T-helper 1 cell treated with Interleukin-12 subunit alpha and Interleukin-12 subunit beta and Interleukin-4 antibody, amounts not matched to agents 30 μg/mL and 1 μg/mL, for 36 hours (primary cell): Measurements from ENCODE around the gene HIGD1B.
"Not testable (repeated sequence)": the region's sequence is repeated elsewhere in the genome, so short reads cannot be mapped to it uniquely, and the experiment has no call there.

Source experiments
- H3K27ac Mint-ChIP-seq: one replicate; pipeline ENCODE4 v1.8.0; 2021; ENCODE audit warnings: mild to moderate bottlenecking, mixed read lengths
- H3K27me3 Mint-ChIP-seq: one replicate; pipeline ENCODE4 v1.8.0; 2021; ENCODE audit warnings: low read depth, mixed read lengths
- H3K36me3 Mint-ChIP-seq: one replicate; pipeline ENCODE4 v1.8.0; 2021; ENCODE audit warnings: low read depth, mixed read lengths
- H3K4me1 Mint-ChIP-seq: one replicate; pipeline ENCODE4 v1.8.0; 2021; ENCODE audit warnings: low read depth, mixed read lengths
- H3K4me3 Mint-ChIP-seq: one replicate; pipeline ENCODE4 v1.8.0; 2021; ENCODE audit warnings: mild to moderate bottlenecking, moderate library complexity, mixed read lengths
- H3K9me3 Mint-ChIP-seq: one replicate; pipeline ENCODE4 v1.8.0; 2021; ENCODE audit warnings: mixed read lengths

The HIGD1B gene

GRCh38 chr17:44847586-44847985 lies at the start of gene HIGD1B:
Gene HIGD1B, plus strand, starts transcription at chr17:44847883. Its CDS starts 270 bp downstream, at chr17:44848153.
- H3K36me3 Mint-ChIP-seq = peaks cover 22% of the 10 kb centered on the region
- no peaks in the 10 kb centered on the region for H3K27me3 Mint-ChIP-seq
- no peak within 1 kb of the TSS for H3K4me3 Mint-ChIP-seq
- H3K27ac Mint-ChIP-seq = no peak within 1 kb of the TSS
- H3K9me3 Mint-ChIP-seq = no peaks in the 10 kb centered on the region
- H3K4me1 Mint-ChIP-seq = no peaks in the 10 kb centered on the region

DNA sequence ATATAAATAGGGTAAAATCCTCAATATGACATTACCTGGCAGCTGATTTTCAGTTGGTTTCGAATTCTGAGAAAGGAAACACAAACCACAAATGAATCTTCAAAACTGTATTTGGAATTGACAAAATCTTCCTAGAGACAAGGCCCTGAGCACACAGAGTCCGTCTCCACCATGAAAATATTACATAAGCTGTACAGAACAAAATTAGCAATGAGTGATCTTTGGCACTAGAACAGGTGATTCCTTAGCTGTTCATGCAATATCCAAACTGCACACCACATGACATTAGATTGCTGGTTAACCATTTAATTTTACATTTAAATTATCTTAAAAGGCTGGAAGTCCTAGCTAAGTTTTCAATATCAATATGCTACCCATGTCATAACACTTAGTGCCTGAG lies 49.3 kb upstream of the HIGD1B start:
- Mint-ChIP-seq H3K36me3 (no peaks in the 10 kb centered on the region), H3K4me3 (no peak overlapping the region), H3K27ac (no peak overlapping the region), H3K9me3 (no peaks in the 10 kb centered on the region), H3K4me1 (peaks cover 14% of the 10 kb centered on the region), H3K27me3 (peaks cover 8% of the 10 kb centered on the region)

DNA sequence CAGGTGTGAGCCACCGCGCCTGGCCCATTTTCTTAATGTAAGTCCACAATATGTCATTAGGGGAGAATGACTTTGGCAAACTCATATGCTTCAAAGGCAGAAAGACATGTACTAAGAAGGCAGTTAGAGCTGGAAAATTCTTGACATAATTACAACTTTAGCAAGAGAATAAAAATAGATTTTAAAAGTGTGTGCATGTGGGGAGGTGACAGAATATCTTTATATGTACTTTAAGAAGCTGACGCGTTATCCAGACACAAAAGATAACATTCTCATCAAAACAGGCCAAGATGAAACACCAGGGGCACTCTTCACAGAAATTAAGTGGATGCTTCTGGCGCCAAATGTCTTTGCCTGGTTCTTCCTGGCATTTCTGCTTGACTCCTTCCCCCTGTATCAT lies 45.8 kb upstream of the HIGD1B start:
- Mint-ChIP-seq H3K27me3 (peaks cover 16% of the 10 kb centered on the region), H3K27ac (no peak overlapping the region), H3K4me3 (no peak overlapping the region), H3K9me3 (no peaks in the 10 kb centered on the region), H3K4me1 (peaks cover 7% of the 10 kb centered on the region), H3K36me3 (no peaks in the 10 kb centered on the region)

DNA sequence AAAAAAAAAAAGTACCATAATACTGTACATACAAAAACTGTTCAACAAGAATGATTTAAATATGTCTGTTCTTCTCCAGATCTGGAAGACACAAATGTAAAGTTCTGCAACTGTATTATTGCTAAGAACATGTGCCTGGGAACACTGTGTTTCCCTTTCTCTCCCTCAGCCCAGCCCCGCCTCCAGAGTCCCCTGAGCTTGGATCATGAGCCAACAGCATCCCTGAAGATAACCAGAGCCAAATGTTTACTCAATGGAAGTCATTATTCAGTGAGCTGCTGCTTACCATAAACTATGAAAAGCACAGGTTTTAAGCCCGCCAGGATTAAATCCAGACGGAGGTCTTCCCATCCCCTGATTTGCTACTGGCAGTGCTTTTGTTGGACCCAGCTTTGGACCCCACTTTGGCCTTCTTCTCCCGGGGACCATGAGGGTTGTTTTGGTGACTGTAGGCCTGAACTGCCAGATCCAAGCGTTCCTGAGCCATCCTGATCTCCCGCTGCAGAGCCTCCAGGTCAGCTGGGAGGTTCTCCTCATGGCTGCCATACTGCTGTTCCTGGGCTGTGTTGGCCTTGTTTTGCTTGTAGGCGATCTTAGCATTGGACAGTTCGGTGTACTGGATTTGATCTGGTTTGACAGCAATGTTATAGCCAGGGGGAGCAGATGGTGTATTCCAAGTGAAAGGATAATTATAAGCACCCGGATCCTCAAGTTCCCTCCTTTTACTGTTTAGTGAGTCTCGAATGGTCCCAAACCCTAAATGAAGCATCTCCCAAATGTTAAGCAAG lies 43.2 kb upstream of the HIGD1B start:
- peaks cover 20% of the 10 kb centered on the region for H3K27me3 Mint-ChIP-seq
- no peak overlapping the region for H3K27ac Mint-ChIP-seq
- H3K36me3 Mint-ChIP-seq = no peaks in the 10 kb centered on the region
- no peak overlapping the region for H3K4me3 Mint-ChIP-seq
- H3K9me3 Mint-ChIP-seq = no peaks in the 10 kb centered on the region
- H3K4me1 Mint-ChIP-seq = no peaks in the 10 kb centered on the region

- H3K9me3 Mint-ChIP-seq = no peaks in the 10 kb centered on the region
- no peaks in the 10 kb centered on the region for H3K36me3 Mint-ChIP-seq
- H3K4me1 Mint-ChIP-seq = no peaks in the 10 kb centered on the region
- H3K4me3 Mint-ChIP-seq = no peak overlapping the region
- no peak overlapping the region for H3K27ac Mint-ChIP-seq
- peaks cover 13% of the 10 kb centered on the region for H3K27me3 Mint-ChIP-seq
These were observed 40.4 kb upstream of the HIGD1B start for GRCh38 chr17:44807093-44807816.

DNA sequence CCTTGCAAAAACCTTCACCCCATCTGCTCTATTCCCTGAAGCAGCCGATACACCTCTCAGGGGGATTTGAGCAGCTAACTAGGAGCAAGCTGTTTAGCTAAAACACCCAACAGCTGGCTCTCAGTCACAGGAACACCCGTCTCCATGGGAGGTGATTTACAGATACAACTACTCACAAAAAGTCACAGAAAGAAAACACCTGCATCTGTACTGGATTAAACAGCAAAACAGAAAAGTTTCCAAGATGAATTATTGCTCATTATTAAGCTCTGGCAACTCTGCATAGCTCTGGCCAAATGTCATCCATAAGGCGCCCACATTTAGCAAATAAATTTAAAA lies 39.9 kb upstream of the HIGD1B start:
- H3K27ac Mint-ChIP-seq = no peak overlapping the region
- H3K27me3 Mint-ChIP-seq = peaks cover 12% of the 10 kb centered on the region
- no peaks in the 10 kb centered on the region for H3K9me3 Mint-ChIP-seq
- H3K36me3 Mint-ChIP-seq = no peaks in the 10 kb centered on the region
- H3K4me3 Mint-ChIP-seq = no peak overlapping the region
- H3K4me1 Mint-ChIP-seq = no peaks in the 10 kb centered on the region

- Mint-ChIP-seq H3K36me3 (no peaks in the 10 kb centered on the region), H3K27ac (no peak overlapping the region), H3K9me3 (no peaks in the 10 kb centered on the region), H3K4me1 (no peaks in the 10 kb centered on the region), H3K4me3 (no peak overlapping the region), H3K27me3 (peaks cover 12% of the 10 kb centered on the region)
These were observed 39.5 kb upstream of the HIGD1B start for GRCh38 chr17:44808156-44808555.

- H3K27ac Mint-ChIP-seq, H3K4me1 Mint-ChIP-seq, H3K36me3 Mint-ChIP-seq, H3K4me3 Mint-ChIP-seq, H3K9me3 Mint-ChIP-seq: not testable (repeated sequence)
- H3K27me3 Mint-ChIP-seq = peaks cover 12% of the 10 kb centered on the region
These were observed 38.9 kb upstream of the HIGD1B start for GRCh38 chr17:44808656-44809388.

- H3K4me1 Mint-ChIP-seq = no peaks in the 10 kb centered on the region
- peaks cover 2% of the 10 kb centered on the region for H3K27me3 Mint-ChIP-seq
- no peaks in the 10 kb centered on the region for H3K36me3 Mint-ChIP-seq
- no peak overlapping the region for H3K4me3 Mint-ChIP-seq
- no peak overlapping the region for H3K27ac Mint-ChIP-seq
- no peaks in the 10 kb centered on the region for H3K9me3 Mint-ChIP-seq
These were observed 35.4 kb upstream of the HIGD1B start for GRCh38 chr17:44812263-44812662.

DNA sequence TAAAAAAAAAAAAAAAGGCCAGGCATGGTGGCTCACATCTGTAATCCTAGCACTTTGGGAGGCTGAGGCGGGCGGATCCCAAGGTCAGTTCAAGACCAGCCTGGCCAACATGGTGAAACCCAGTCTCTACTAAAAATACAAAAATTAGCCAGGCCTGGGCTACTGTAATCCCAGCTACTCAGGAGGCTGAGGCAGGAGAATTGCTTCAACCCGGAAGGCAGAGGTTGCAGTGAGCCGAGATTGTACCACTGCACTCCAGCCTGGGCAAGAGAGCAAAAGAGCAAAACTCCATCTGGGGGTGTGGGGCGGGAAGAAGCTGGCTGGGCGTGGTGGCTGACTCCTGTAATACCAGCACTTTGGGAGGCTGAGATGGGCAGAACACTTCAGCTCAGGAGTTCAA lies 29.2 kb upstream of the HIGD1B start:
- not testable (repeated sequence) for H3K4me1 Mint-ChIP-seq, H3K9me3 Mint-ChIP-seq, H3K4me3 Mint-ChIP-seq, H3K27ac Mint-ChIP-seq, H3K27me3 Mint-ChIP-seq, H3K36me3 Mint-ChIP-seq

GRCh38 chr17:44820631-44821212 lies 27.0 kb upstream of the HIGD1B start:
- Mint-ChIP-seq H3K36me3 (no peaks in the 10 kb centered on the region), H3K4me3 (no peak overlapping the region), H3K4me1 (no peaks in the 10 kb centered on the region), H3K27ac (no peak overlapping the region), H3K27me3 (no peaks in the 10 kb centered on the region), H3K9me3 (no peaks in the 10 kb centered on the region)

DNA sequence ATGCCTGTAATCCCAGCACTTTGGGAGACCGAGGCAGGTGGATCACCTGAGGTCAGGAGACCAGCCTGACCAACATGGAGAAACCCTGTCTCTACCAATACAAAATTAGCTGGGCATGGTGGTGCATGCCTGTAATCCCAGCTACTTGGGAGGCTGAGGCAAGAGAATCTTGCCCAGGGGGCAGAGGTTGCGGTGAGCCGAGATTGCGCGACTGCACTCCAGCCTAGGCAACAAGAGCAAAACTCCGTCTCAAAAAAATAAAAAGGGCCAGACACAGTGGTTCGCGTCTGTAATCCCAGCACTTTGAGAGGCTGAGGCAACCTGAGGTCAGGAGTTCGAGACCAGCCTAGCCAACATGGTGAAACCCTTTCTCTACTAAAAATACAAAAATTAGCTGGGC lies 22.4 kb upstream of the HIGD1B start:
- not testable (repeated sequence) for H3K9me3 Mint-ChIP-seq, H3K4me1 Mint-ChIP-seq, H3K27ac Mint-ChIP-seq, H3K4me3 Mint-ChIP-seq, H3K36me3 Mint-ChIP-seq
- peaks cover 28% of the 10 kb centered on the region for H3K27me3 Mint-ChIP-seq

DNA sequence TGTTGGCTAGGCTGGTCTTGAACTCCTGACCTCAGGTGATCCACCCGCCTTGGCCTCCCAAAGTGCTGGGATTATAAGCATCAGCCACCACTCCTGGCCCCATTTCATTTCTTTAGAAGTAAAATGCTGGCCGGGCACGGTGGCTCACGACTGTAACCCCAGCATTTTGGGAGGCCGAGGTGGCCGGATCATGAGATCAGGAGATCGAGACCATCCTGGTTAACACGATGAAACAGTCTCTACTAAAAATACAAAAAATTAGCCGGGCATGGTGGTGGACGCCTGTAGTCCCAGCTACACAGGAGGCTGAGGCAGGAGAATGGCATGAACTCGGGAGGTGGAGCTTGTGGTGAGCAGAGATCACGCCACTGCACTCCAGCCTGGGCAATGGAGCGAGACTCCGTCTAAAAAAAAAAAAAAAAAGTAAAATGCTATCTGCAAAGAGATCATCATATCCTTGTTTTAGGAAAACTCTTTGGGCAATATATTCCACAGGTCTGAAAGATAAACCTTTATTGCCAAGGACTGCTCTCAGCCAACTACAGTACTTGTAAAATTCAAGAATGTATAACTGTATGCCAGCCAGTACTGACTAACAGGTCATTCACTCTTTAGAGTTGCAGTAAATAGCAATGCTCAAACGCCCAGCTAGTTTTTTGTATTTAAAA lies 21.4 kb upstream of the HIGD1B start:
- H3K27me3 Mint-ChIP-seq = peaks cover 38% of the 10 kb centered on the region

GRCh38 chr17:44827863-44828262 lies 19.8 kb upstream of the HIGD1B start:
- H3K4me3 Mint-ChIP-seq = no peak overlapping the region
- H3K27ac Mint-ChIP-seq = no peak overlapping the region
- peaks cover 9% of the 10 kb centered on the region for H3K4me1 Mint-ChIP-seq
- no peaks in the 10 kb centered on the region for H3K9me3 Mint-ChIP-seq
- peaks cover 51% of the 10 kb centered on the region for H3K27me3 Mint-ChIP-seq
- peaks cover 3% of the 10 kb centered on the region for H3K36me3 Mint-ChIP-seq

More for the DNA sequence above, 21.4 kb upstream of the HIGD1B start:
- H3K4me3 Mint-ChIP-seq = no peak overlapping the region
- no peaks in the 10 kb centered on the region for H3K9me3 Mint-ChIP-seq
- no peak overlapping the region for H3K27ac Mint-ChIP-seq
- peaks cover 9% of the 10 kb centered on the region for H3K4me1 Mint-ChIP-seq
- H3K36me3 Mint-ChIP-seq = peaks cover 3% of the 10 kb centered on the region
